DMS153 (cell line): Measurements from ENCODE around the gene ZBED3.
"Not testable (repeated sequence)": the region's sequence is repeated elsewhere in the genome, so short reads cannot be mapped to it uniquely, and the experiment has no call there.

Experiments
- DNase-seq: peaks from one replicate; lab custom pipeline; 2025; lab: John Stamatoyannopoulos, UW

The ZBED3 gene

GRCh38 chr5:77086689-77087483 lies at the start of gene ZBED3:
ZBED3 (minus strand) TSS chr5:77087285; CDS start chr5:77077878, 9,407 bp downstream.
- peak; percentile 13 for DNase-seq

DNA sequence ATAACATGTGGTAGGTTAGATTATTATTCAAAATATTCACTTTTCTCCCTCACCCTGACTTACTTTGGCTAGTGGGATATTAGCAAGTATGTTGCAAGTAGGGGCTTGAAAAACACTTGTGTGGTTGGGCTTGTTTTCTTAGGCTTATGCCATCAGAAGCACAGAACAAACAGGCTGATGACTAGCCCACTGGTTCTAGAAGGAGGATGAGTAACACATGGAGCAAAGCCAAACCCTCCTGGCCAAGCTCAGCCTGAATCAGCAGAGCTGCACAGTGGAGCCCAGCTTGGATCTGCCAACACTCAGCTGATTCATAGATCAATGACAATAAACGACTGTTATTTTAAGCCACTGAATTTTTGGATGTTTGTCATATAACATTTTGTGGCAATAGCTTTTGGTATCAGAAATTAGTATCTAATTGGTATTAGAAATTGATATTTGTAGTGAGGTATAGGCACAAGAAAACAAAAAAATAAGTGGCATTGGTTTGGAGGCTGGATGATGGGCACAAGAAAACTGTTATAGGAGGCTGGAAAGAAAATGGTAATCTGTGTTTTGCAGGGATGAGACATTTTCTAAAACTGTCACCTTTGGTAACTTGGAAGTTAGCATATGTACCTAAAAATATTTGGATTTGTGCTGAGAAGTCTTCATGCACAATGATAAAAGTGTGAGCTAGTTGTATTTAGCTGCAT lies 46.1 kb upstream of the ZBED3 start:
- peak; percentile 1 for DNase-seq

DNA sequence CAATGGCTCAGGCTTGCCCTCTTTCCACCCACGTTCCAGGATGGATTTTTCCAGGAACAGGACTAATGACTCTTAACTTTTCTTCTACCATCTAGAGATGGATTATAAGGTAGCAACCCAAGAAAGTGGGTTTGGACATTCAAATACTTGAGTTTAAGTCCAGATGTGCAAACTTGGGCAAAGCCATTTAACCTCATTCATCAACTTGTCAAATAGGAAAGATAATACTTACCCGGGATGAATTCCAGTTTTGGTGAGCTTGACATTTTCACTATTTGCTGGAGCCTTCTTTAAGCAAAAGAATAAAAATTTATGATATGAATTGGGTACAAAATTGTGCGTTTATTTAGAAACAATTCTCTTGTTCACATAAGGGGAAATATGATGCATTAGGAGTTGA lies 44.3 kb upstream of the ZBED3 start:
- no peak for DNase-seq

DNA sequence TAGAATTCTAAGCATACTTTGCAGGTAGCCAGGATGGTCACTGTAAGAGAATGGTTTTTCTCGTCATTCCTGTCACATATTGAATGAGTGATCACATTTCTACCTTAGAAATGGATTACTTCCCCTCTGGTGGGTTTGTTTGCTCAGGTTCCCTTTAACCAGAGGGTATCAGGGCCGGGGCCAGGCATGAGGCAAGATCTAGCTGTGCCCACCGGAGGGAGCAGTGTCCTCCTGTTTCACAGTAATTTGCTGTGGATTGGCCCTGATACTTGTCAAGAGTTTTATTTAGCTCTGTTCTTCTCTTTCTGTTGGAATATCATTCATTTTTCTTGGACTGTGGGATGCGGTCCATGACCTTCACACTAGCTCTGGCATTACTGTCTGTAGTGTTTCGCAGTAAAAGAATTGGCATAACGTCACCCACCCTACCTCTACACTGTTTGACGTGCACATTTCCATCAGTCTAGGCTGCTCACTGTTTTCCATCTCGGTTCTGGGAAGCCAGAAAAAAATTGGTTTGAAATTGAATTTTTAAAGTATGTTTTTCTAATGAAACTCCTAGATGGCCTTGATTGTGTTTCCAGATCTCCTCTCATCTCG lies 42.4 kb upstream of the ZBED3 start:
- DNase-seq, result no peak

- DNase-seq, result no peak
Measured at GRCh38 chr5:77128411-77129061, 41.5 kb upstream of the ZBED3 start.

DNA sequence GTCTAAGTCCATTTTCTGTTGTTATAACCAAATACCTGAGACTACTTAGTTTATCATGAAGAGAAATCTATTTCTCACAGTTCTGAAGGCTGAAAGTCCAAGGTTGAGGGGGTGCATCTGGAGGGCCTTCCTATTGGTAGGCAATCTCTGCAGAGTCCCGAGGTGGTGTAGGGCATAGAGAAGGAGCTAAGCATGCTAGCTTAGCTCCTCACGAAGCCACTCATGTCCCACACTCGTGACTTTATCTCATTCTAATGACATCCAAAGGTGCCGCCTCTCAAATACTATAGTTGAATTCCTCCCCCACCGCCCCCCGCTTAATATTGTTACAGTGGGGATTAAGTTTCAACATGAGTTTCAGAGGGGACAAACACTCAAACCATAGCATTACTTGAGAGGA lies 36.0 kb upstream of the ZBED3 start:
- no peak for DNase-seq

DNA sequence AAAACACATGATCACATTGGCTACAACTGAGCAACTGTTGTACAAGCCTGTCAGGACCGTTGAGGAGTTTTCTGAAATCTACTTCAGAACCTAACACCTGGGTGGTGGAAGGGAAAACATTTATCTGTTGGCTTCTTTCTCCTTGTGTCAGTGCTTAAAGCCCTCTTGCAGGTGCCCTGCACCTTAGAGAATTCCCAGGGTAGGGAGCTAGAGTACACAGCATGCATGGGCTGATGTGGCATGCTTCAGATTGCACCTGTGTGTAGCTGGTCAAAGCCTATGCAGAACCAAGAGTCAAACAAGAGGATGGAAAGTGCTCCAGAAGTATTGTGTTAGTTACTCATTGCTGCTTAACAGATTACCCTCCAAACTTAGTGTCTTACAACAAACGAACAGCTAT lies 33.6 kb upstream of the ZBED3 start:
- no peak for DNase-seq

- no peak for DNase-seq
Measured at GRCh38 chr5:77120086-77120485, 33.0 kb upstream of the ZBED3 start.

DNA sequence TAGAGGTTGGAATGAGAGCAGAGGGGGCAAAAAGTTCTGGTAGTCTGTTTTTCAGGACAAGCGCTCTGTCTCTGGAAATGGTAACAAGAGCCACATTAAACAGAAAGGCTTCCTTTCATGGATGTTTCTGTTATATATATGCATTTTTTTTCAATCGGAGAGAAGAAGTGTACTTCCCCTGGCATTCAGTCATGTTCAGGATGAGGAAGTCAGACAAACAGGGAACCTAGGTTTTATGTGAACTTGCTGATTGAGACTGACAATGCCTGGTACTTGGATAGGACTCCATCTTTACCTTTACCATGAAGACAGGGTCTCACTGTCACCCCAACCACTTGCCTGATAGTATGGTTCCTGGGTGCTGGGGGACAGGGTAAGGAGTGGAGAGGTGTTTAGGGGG lies 30.1 kb upstream of the ZBED3 start:
- no peak for DNase-seq

GRCh38 chr5:77107035-77107434 lies 19.9 kb upstream of the ZBED3 start:
- DNase-seq, result not testable (repeated sequence)

- DNase-seq, result no peak
Measured at GRCh38 chr5:77104813-77105212, 17.7 kb upstream of the ZBED3 start.

DNA sequence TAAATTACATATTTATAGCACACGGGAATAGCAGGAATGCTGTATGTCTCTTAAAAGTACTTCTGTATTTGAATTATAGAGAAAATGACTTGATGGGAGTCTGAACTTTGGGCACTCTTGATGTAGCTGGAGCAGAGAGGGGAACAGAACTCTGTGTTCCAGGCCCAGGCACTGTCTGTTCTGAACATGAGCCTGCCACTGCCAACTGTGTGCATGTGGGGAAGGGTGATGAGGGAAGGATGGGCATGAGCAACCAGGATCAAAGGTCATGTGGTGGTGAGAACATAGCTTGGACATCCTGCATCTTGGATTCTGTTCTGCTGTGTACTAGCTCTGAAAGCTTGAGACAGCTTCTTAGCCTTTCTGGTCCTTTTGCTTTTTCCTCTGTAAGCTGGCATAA lies 16.4 kb upstream of the ZBED3 start:
- DNase-seq, result no peak

- DNase-seq, result no peak
Measured at GRCh38 chr5:77102549-77102948, 15.5 kb upstream of the ZBED3 start.

DNA sequence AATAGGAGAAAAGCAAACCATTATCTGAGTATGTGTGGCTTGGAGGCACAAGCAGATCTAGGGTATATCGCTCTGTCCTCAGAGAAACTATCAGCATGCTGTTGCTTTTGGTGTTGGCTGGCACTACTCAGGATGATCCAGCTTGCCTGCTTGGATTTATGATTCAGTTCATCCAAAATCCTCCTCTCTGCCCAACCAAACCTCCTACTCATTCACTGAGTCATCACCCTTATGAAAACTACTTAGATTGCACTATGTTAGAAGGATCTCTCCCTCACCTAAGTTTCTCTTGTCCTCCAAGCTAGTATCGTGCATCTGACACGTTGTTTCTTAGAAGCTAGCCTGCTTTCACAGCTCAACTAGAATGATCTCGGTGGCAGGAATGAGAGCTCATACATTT lies 14.2 kb upstream of the ZBED3 start:
- DNase-seq, result no peak

- no peak for DNase-seq
Measured at GRCh38 chr5:77095189-77095588, 8.1 kb upstream of the ZBED3 start.

DNA sequence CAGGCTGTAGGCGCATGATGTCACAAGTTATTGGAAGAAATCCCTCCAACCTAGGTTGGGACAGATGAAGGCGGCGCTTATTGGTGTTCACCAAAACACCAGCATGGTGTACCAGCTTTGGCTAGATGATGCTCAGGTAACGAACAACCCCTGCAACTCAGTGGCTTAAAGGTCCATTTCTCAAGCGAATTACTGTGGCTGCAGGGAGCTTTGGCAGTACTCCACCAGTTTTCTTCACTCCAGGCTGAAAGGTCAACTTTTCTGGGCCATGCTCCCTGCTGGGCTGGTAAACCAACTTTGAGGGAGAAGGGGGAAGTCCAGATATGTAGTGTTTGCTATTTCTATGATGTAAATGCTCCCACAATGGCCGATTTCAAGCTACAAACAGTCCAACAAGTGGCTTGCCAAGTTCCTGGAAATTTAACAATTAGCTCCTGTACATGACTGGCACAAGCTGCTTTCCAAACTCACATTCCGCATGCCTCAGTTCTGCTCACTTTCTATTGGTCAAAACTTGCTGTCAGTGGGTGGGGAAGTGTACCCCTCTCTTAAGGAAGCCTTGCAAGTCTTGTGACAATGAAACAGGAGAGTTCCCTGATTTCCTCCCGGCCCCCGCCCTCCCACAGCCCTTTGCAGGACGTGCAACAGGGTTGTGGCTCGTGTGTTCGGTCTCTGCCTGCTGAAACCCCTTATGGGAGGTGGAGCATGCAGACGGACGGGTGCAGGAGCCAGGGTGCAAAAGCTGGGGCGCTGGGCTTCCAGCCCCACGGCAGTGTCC lies 588 bp upstream of the ZBED3 start:
- DNase-seq, result no peak

- no peak for DNase-seq
Measured at GRCh38 chr5:77086368-77086688, 757 bp downstream of the ZBED3 start.

DNA sequence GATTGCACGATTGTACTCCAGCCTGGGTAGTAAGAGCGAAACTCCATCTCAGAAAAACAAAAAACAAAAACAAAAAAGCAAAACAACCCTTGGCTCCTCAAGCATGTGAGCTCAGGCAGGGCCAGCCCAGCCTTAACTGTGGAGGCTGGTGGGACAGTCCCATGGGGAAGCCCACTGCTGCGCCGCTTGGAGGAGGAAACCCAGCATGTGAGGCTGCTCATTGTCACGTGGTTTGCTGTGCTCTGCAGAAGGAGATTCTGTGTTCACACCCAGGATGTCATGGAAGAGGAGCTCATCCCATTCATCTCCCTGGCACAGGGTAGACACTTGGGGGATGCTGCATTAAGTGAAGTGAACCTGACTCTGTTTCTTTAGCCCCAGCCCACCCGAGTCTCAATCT lies 4.0 kb downstream of the ZBED3 start:
- no peak for DNase-seq

GRCh38 chr5:77082280-77082679 lies 4.8 kb downstream of the ZBED3 start:
- DNase-seq, result no peak

GRCh38 chr5:77080905-77081304 lies 6.2 kb downstream of the ZBED3 start:
- peak; percentile 20 for DNase-seq

- DNase-seq, result not testable (repeated sequence)
Measured at GRCh38 chr5:77080479-77080878, 6.6 kb downstream of the ZBED3 start.

DNA sequence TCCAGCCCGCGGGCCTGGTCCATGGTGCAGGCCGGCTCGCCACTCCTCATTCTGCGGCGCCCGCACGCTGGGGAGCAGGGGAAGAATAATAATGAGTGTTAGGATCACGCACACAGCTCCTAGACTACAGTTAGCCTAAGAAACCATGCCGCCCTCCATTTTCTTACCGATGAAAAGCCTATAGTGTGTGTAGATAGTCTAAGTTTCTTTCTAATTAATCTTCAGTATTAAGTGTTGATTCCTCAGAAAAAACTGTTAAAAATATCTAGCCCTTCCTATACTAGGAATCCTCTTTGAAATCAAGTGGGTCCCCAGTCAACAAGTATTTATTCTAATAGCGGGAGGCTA lies 9.3 kb downstream of the ZBED3 start:
- no peak for DNase-seq
